ENCODE results near the gene MLST8.
"Not testable (repeated sequence)": the region's sequence is repeated elsewhere in the genome, so short reads cannot be mapped to it uniquely, and the experiment has no call there.

MLST8 gene

GRCh38 chr16:2232094-2232990 lies 27.1 kb downstream of the MLST8 start:
- DNase-seq, result no peak

- DNase-seq, result no peak
Measured at GRCh38 chr16:2233046-2233775, 28.0 kb downstream of the MLST8 start.

GRCh38 chr16:2233872-2234812 lies 28.9 kb downstream of the MLST8 start:
- no peak for DNase-seq

- no peak for DNase-seq
Measured at GRCh38 chr16:2234813-2235170, 29.5 kb downstream of the MLST8 start.

GRCh38 chr16:2235234-2235651 lies 30.0 kb downstream of the MLST8 start:
- DNase-seq, result no peak

GRCh38 chr16:2235695-2236336 lies 30.6 kb downstream of the MLST8 start:
- no peak for DNase-seq

- DNase-seq, result no peak
Measured at GRCh38 chr16:2236337-2237101, 31.3 kb downstream of the MLST8 start, which contains the start of gene DNASE1L2. TSS of gene DNASE1L2 (plus strand) at chr16:2236444. CDS start at chr16:2236817, 373 bp downstream.

- no peak for DNase-seq
Measured at GRCh38 chr16:2237102-2237482, 31.8 kb downstream of the MLST8 start.

- no peak for DNase-seq
Measured at GRCh38 chr16:2237493-2238149, 32.4 kb downstream of the MLST8 start.

GRCh38 chr16:2238150-2238837 lies 33.0 kb downstream of the MLST8 start:
- DNase-seq, result no peak

- DNase-seq, result no peak
Measured at GRCh38 chr16:2238838-2239675, 33.8 kb downstream of the MLST8 start.

- not testable (repeated sequence) for DNase-seq
Measured at GRCh38 chr16:2240331-2240730, 35.1 kb downstream of the MLST8 start.

- DNase-seq, result no peak
Measured at GRCh38 chr16:2242598-2242997, 37.3 kb downstream of the MLST8 start.

GRCh38 chr16:2243031-2243528 lies 37.8 kb downstream of the MLST8 start:
- no peak for DNase-seq

- DNase-seq, result no peak
Measured at GRCh38 chr16:2243781-2244180, 38.5 kb downstream of the MLST8 start.

- no peak for DNase-seq
Measured at GRCh38 chr16:2244301-2244700, 39.0 kb downstream of the MLST8 start.

- no peak for DNase-seq
Measured at GRCh38 chr16:2244926-2245795, 39.9 kb downstream of the MLST8 start.

GRCh38 chr16:2246301-2246885 lies 41.1 kb downstream of the MLST8 start:
- DNase-seq, result no peak
